A549 (cell line): ENCODE data around the gene RASGEF1C. TPM values are rescaled to one million over a fixed set of nuclear protein-coding genes. Genes with fewer than 3 reads are reported as not detected.

Experiments used
- ATAC-seq, 2 experiments: fragments of 200-7000 bp in 1 of 2; fragments of >200 bp in 1 of 2; cut with Nextera tagmentation in 1 of 2; cut with Tn5 transposase in 1 of 2; 3 replicates each; pipeline versions ENCODE4 v1.8.0 to v1.9.1; 2018 to 2020; ENCODE audit warnings: mild to moderate bottlenecking in 1 of 2, moderate library complexity in 1 of 2
- CTCF ChIA-PET: fragments of 300-600 bp; sonication (Branson Sonifier 250); formaldehyde crosslinking; extraction: SDS; loops from one replicate; lab custom pipeline; 2021; ENCODE audit warnings: antibody characterized with exemption, inconsistent platforms; lab: Yijun Ruan, JAX
- POLR2A ChIA-PET: fragments of 350-600 bp; formaldehyde crosslinking; extraction: SDS; loops from one replicate; lab custom pipeline; 2021; ENCODE audit warnings: antibody characterized with exemption, inconsistent platforms; lab: Yijun Ruan, JAX
- DNase-seq, 2 experiments: peaks; one replicate each; pipeline versions ENCODE4 v3.0.0 to v3.0.0-alpha.2; 2011 to 2016; ENCODE audit warnings: low read depth in 1 of 2, low spot score in 1 of 2
- FAIRE-seq: peaks from 2 replicates; lab custom pipeline; 2011; peaks lifted over from hg19 to GRCh38; lab: Jason Lieb, UNC
- H3K27ac ChIP-seq, 2 experiments: fragments of >200 bp; sonication (Bioruptor Twin); formaldehyde crosslinking; 3 replicates each; pipeline ENCODE4 v1.5.1; 2016 to 2017
- H3K4me1 ChIP-seq: fragments of >200 bp; sonication (Bioruptor Twin); formaldehyde crosslinking; 3 replicates; pipeline ENCODE4 v1.6.1; 2016
- H3K4me2 ChIP-seq: fragments of >200 bp; sonication (Bioruptor Twin); formaldehyde crosslinking; 3 replicates; pipeline ENCODE4 v1.6.1; 2016
- H3K4me3 ChIP-seq: fragments of >200 bp; sonication (Bioruptor Twin); formaldehyde crosslinking; 3 replicates; pipeline ENCODE4 v1.5.1; 2016
- H3K9me3 ChIP-seq: fragments of >200 bp; sonication (Bioruptor Twin); formaldehyde crosslinking; 3 replicates; pipeline ENCODE4 v1.6.1; 2016
- BHLHE40 ChIP-seq: IDR thresholded peaks from 2 replicates; pipeline ENCODE4 v1.6.1; 2012; ENCODE audit warnings: low read depth, low read length, inconsistent platforms
- CEBPB ChIP-seq, 2 experiments: fragments of >200 bp in 1 of 2; sonication (Bioruptor Twin) in 1 of 2; formaldehyde crosslinking in 1 of 2; IDR thresholded peaks; 2 replicates each; pipeline ENCODE4 v1.6.1; 2012 to 2016
- CHD4 ChIP-seq: fragments of 200-600 bp; sonication (generic); IDR thresholded peaks from 2 replicates; pipeline ENCODE4 v1.6.1; 2016; ENCODE audit warnings: antibody characterized with exemption, mild to moderate bottlenecking, borderline replicate concordance
- E2F6 ChIP-seq: IDR thresholded peaks from 2 replicates; pipeline ENCODE4 v1.6.1; 2012; ENCODE audit warnings: low read depth, borderline replicate concordance
- EP300 ChIP-seq, 2 experiments: fragments of >200 bp; sonication (Bioruptor Twin); formaldehyde crosslinking; IDR thresholded peaks; 2 replicates in 1 of 2; 3 replicates in 1 of 2; pipeline ENCODE4 v1.6.1; 2016 to 2017
- ESRRA ChIP-seq: fragments of 150-350 bp; IDR thresholded peaks from 2 replicates; pipeline ENCODE4 v1.6.1; 2014; ENCODE audit warnings: mild to moderate bottlenecking, low read length, borderline replicate concordance
- FOXS1 ChIP-seq: fragments of 250-450 bp; sonication (Bioruptor Pico); IDR thresholded peaks from 2 replicates; pipeline ENCODE4 v1.5.0; 2020; ENCODE audit warnings: mild to moderate bottlenecking, moderate library complexity
- HEYL ChIP-seq: fragments of 250-450 bp; sonication (Bioruptor Pico); IDR thresholded peaks from 2 replicates; pipeline ENCODE4 v1.8.0; 2021; ENCODE audit warnings: mild to moderate bottlenecking, moderate library complexity
- HOXB13 ChIP-seq: fragments of 250-450 bp; sonication (Bioruptor Pico); IDR thresholded peaks from 2 replicates; pipeline ENCODE4 v1.5.0; 2020; ENCODE audit warnings: low read depth, mild to moderate bottlenecking, moderate library complexity
- HOXB5 ChIP-seq: fragments of 250-450 bp; sonication (Bioruptor Pico); IDR thresholded peaks from 2 replicates; pipeline ENCODE4 v1.5.0; 2020; ENCODE audit warnings: mild to moderate bottlenecking, moderate library complexity
- JUNB ChIP-seq: fragments of >200 bp; sonication (Bioruptor Twin); formaldehyde crosslinking; IDR thresholded peaks from 2 replicates; pipeline ENCODE4 v1.6.1; 2016
- KDM1A ChIP-seq: fragments of 200-600 bp; sonication (generic); IDR thresholded peaks from 2 replicates; pipeline ENCODE4 v1.6.1; 2016; ENCODE audit warnings: low read depth, mild to moderate bottlenecking
- MAFK ChIP-seq: fragments of 450-650 bp; IDR thresholded peaks from 2 replicates; pipeline ENCODE4 v1.6.1; 2014; ENCODE audit not compliant: partially characterized antibody
- MAZ ChIP-seq: fragments of 150-350 bp; IDR thresholded peaks from 2 replicates; pipeline ENCODE4 v1.6.1; 2014; ENCODE audit warnings: antibody characterized with exemption, low read depth, low read length, borderline replicate concordance
- MYC ChIP-seq: IDR thresholded peaks from 2 replicates; pipeline ENCODE4 v1.6.1; 2012; ENCODE audit warnings: mild to moderate bottlenecking, inconsistent platforms, low read length, improper control_type of control experiment, borderline replicate concordance
- PBX3 ChIP-seq: IDR thresholded peaks from 2 replicates; pipeline ENCODE4 v1.6.1; 2012
- PHF8 ChIP-seq: fragments of 200-600 bp; sonication (generic); IDR thresholded peaks from 2 replicates; pipeline ENCODE4 v1.6.1; 2016; ENCODE audit warnings: low read depth, mild to moderate bottlenecking, antibody characterized with exemption, moderate library complexity, borderline replicate concordance
- POLR2AphosphoS2 ChIP-seq: conservative IDR thresholded peaks from 2 replicates; pipeline ENCODE4 v1.6.1; 2012; ENCODE audit warnings: low read length, improper control_type of control experiment, inconsistent platforms
- RCOR1 ChIP-seq: fragments of 150-350 bp; IDR thresholded peaks from 2 replicates; pipeline ENCODE4 v1.6.1; 2014; ENCODE audit warnings: antibody characterized with exemption, low read length, low read depth
- RFX5 ChIP-seq: fragments of 450-650 bp; IDR thresholded peaks from 2 replicates; pipeline ENCODE4 v1.7.1; 2014; ENCODE audit warnings: antibody characterized with exemption, mild to moderate bottlenecking, moderate library complexity
- RNF2 ChIP-seq: fragments of 200-600 bp; sonication (generic); IDR thresholded peaks from 2 replicates; pipeline ENCODE4 v1.6.1; 2016; ENCODE audit warnings: low read depth, mild to moderate bottlenecking, antibody characterized with exemption, moderate library complexity, borderline replicate concordance
- ZFP36 ChIP-seq: fragments of 450-650 bp; IDR thresholded peaks from 2 replicates; pipeline ENCODE4 v1.6.1; 2014; ENCODE audit warnings: borderline replicate concordance; ENCODE audit not compliant: partially characterized antibody
- ZSCAN20 ChIP-seq: fragments of 250-450 bp; sonication (Bioruptor Pico); IDR thresholded peaks from 2 replicates; pipeline ENCODE4 v1.8.0; 2022; ENCODE audit warnings: mild to moderate bottlenecking, moderate library complexity
- WGBS: methylation state at CpG from one replicate; pipeline ENCODE4 v1.1.6; 2017; ENCODE audit errors: missing lambda C conversion rate; 5-methylcytosine and 5-hydroxymethylcytosine counted together
- polyA plus RNA-seq, 4 experiments: library from polyadenylated mRNA; depleted of rRNA in 3 of 4; stranded (reverse); fragments of >200 nt; fragmentation: RNase III in 1 of 4; extraction: RNeasy Plus Mini Kit Qiagen cat#74134 plus additional on column Dnase treatment in 1 of 4; gene quantifications; 2 replicates in 3 of 4; 3 replicates in 1 of 4; pipeline ENCODE4 v1.2.3, GENCODE V29; 2011 to 2017

Gene RASGEF1C
- polyA plus RNA-seq, 2 of the 4 experiments (the other 2 are of a cell fraction) = 0.12 TPM; not detected in 1

- Histone ChIP-seq H3K4me1 (no peaks in the 10 kb centered on the region), H3K9me3 (no peaks in the 10 kb centered on the region), H3K27ac (no peak overlapping the region), H3K4me3 (no peak overlapping the region), H3K4me2 (no peak overlapping the region)
- DNase-seq (no peak), FAIRE-seq (no peak), ATAC-seq (no peak)
- ChIA-PET CTCF (interaction anchor here (0.6 to 1.6 kb wide), 3 partner anchors 12 to 731 kb away, joined by 3 to 6 read pairs (median 3); no protein-coding TSS in a partner anchor), POLR2A (no interaction called here)
- 28% methylated on average over 10 of the region's 10 CpGs for WGBS
- TF ChIP-seq CEBPB (IDR thresholded peaks at IDR 0.05) (no peak), PHF8 (no peak), HOXB5 (CRISPR knock-in tag) (no peak), E2F6 (no peak), FOXS1 (no peak), PBX3 (no peak), MAZ (no peak), CHD4 (no peak), RFX5 (no peak), JUNB (no peak), MYC (no peak), BHLHE40 (no peak), KDM1A (no peak), POLR2AphosphoS2 (no peak), EP300 (IDR thresholded peaks at IDR 0.05) (no peak), MAFK (no peak)
Measured at GRCh38 chr5:180140079-180140554, 68.9 kb downstream of the RASGEF1C start.

- 66% methylated on average over 4 of the region's 6 CpGs for WGBS
- ATAC-seq (no peak), DNase-seq (no peak), FAIRE-seq (no peak)
- no peak for TF ChIP-seq HEYL (CRISPR knock-in tag)
- TF ChIP-seq BHLHE40 = no peak
- TF ChIP-seq JUNB = no peak
- no peak for TF ChIP-seq KDM1A
- TF ChIP-seq RNF2 = no peak
- no peak for TF ChIP-seq PHF8
- TF ChIP-seq HOXB13 (CRISPR knock-in tag) = no peak
- TF ChIP-seq ZFP36 = no peak
- TF ChIP-seq EP300 (IDR thresholded peaks at IDR 0.05) = no peak
- TF ChIP-seq RCOR1 = no peak
- TF ChIP-seq MYC = no peak
- no peak for TF ChIP-seq ZSCAN20 (CRISPR knock-in tag)
- TF ChIP-seq ESRRA = no peak
- Histone ChIP-seq H3K9me3 (no peaks in the 10 kb centered on the region), H3K4me2 (no peak overlapping the region), H3K4me1 (no peaks in the 10 kb centered on the region), H3K27ac (no peak overlapping the region), H3K4me3 (no peak overlapping the region)
- ChIA-PET POLR2A (no interaction called here), CTCF (interaction anchor here (1.1 to 1.6 kb wide), 2 partner anchors 12 to 22 kb away, joined by 3 to 6 read pairs; no protein-coding TSS in a partner anchor)
Measured at GRCh38 chr5:180139731-180140055, 69.3 kb downstream of the RASGEF1C start.
